ENCODE results near the gene MAD1L1.

DNA sequence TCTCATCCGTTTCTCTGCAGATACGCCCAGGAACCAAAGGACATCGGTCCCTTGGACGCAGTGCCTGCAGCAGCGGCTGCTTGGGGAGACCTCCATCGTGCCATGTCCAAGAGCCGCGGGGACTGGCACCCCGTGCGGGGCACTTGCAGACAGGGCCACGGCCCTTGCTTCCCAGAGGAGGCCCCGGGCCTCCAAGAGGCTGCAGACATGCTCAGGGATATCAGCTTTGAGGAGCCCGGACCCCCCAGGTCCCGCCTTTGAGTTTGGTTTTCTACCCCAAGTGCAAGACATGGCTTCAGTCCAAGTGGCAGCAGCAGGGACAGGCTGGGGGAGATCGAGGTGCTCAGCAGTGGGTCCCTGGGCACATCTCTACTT lies 283.1 kb downstream of the MAD1L1 start:
- TF ChIP-seq ZNF563 (CRISPR knock-in tag; IDR thresholded peaks at IDR 0.05) = no peak
- TF ChIP-seq BHLHE40 (IDR thresholded peaks at IDR 0.05; ENCODE audit: low read length) = no peak
- no peak for TF ChIP-seq AHDC1 (CRISPR knock-in tag; IDR thresholded peaks at IDR 0.05; ENCODE audit: borderline replicate concordance)
- TF ChIP-seq ZNF660 (CRISPR knock-in tag; IDR thresholded peaks at IDR 0.05; ENCODE audit: borderline replicate concordance, low read depth) = no peak
- TF ChIP-seq CTCF (CRISPR knock-in tag; IDR thresholded peaks at IDR 0.05) = no peak
- no peak for TF ChIP-seq RARA (CRISPR knock-in tag; IDR thresholded peaks at IDR 0.05)
- TF ChIP-seq, protein P1, sequence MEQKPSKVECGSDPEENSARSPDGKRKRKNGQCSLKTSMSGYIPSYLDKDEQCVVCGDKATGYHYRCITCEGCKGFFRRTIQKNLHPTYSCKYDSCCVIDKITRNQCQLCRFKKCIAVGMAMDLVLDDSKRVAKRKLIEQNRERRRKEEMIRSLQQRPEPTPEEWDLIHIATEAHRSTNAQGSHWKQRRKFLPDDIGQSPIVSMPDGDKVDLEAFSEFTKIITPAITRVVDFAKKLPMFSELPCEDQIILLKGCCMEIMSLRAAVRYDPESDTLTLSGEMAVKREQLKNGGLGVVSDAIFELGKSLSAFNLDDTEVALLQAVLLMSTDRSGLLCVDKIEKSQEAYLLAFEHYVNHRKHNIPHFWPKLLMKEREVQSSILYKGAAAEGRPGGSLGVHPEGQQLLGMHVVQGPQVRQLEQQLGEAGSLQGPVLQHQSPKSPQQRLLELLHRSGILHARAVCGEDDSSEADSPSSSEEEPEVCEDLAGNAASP (CRISPR knock-in tag; IDR thresholded peaks at IDR 0.05; ENCODE audit: borderline replicate concordance) = no peak
- no peak for TF ChIP-seq ZNF207 (IDR thresholded peaks at IDR 0.05; ENCODE audit: borderline replicate concordance)
- no peak for TF ChIP-seq ZNF761 (CRISPR knock-in tag; conservative IDR thresholded peaks at IDR 0.05)
- TF ChIP-seq MXD1 (CRISPR knock-in tag; IDR thresholded peaks at IDR 0.05) = no peak

Data from HepG2 (cell line).